HG03159 (cell line): ENCODE data around the gene FIBIN.

Source experiments
- ATAC-seq: cut with Tn5 transposase; IDR thresholded peaks from one replicate; pipeline ENCODE4 v1.9.1; 2021; ENCODE audit warnings: mild to moderate bottlenecking, moderate library complexity; ENCODE audit not compliant: unreplicated experiment

Gene FIBIN

GRCh38 chr11:27020751-27021150, 26.8 kb downstream of the FIBIN start:
- no peak for ATAC-seq

GRCh38 chr11:27022659-27023251, 28.8 kb downstream of the FIBIN start:
- ATAC-seq = no peak

GRCh38 chr11:27024865-27025264, 31.0 kb downstream of the FIBIN start:
- no peak for ATAC-seq

GRCh38 chr11:27025312-27025955, 31.5 kb downstream of the FIBIN start:
- no peak for ATAC-seq

- ATAC-seq = no peak
These were observed 32.2 kb downstream of the FIBIN start for GRCh38 chr11:27025957-27026733.

- ATAC-seq = no peak
These were observed 34.7 kb downstream of the FIBIN start for GRCh38 chr11:27028561-27028965.

DNA sequence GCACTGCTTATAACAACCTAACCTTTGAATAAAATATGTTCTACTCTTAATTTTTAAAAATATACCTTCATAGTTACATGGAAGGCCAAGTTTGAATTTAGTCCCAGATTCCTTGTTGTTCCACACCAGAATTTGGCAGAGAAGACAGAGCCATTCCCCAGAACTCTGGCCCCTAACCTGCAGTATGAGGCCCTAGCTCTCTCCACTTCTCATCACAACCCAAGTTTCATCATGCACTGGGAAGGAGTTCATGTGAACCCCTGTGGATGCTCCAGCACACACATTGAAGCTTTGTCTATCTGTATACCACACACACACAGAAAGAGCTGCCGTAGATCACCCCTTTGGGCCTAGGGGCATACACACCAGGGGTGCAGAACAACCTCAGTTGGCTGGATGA, 36.1 kb downstream of the FIBIN start:
- no peak for ATAC-seq

DNA sequence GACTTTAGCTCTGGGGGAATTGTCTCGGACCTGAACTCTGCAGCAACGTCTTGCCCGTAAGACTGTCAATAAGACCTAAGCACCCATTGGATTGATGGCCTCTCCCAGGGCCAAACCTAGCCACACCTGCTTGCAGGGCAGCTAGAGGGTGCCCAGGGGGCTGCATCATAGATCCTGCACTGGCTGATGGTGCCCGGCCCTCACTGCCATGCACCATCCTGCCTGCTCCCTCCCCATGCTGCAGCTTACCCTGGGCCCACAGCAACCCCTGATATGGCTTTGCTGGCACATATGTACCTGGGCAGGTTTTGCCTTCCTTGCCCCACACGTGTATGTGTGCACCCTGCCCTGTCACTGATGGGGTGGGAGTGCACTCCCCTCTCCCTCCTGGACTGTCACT, 37.8 kb downstream of the FIBIN start:
- no peak for ATAC-seq

DNA sequence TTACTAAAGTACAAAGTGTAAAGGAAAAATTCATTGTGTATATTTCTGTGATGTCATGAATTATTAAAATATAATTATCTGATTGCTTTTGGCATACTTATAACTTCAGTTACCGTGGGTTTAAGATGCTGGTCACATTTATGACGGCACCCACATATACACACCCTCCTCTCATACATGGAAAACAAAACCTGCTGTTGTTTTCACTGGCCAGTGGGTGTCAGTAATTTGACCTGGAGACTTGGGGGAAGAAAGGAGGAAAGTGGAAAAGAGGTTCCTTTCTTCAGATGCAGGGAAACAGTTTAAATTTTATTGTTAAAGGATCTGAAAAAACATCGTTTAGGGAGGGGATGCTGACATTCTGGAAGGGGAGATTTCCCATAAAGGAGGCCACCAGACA, 46.0 kb downstream of the FIBIN start:
- no peak for ATAC-seq

GRCh38 chr11:27040302-27041115, 46.6 kb downstream of the FIBIN start, which contains the start of gene BBOX1:
Gene BBOX1 (plus strand): TSS chr11:27040815. CDS start chr11:27055431, 14,616 bp downstream.
- ATAC-seq = no peak

DNA sequence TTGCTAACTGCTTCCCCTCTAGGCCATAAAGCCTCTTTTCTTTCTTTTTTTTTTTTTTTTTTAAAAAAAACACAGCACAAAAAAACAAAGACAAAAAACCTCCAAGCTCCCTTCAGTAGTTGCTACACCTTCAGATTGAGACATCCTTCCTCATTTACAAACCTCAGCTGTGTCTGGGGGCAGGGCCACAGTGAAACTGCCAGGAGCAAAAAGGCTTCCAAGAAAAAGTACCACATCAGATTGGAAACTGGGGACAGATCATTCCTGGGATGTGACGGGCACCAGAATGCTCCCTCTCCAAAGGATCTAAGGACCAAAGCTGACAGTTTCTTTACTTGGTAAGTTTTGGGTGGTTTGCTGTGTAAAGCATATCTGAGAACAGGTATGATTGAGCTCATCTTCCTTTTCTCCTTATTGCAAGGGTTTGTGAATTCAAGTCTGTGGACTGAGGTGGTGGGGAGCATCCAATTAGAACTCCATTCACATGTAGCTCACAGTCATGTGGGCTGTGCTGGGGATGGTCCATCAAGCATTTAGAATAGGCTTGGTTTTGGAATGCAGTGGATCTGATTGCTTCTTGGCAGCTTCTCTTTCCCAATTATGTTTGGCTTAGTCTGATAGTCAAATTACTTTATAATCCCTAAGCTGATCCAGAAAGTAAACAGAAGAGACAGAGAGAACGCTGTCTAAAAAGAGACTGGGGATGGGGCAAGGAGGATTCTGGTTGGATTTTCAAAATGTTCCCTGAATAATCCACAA, 47.4 kb downstream of the FIBIN start:
- no peak for ATAC-seq
